Measurements from ENCODE around the gene KANK4.

KANK4 gene

DNA sequence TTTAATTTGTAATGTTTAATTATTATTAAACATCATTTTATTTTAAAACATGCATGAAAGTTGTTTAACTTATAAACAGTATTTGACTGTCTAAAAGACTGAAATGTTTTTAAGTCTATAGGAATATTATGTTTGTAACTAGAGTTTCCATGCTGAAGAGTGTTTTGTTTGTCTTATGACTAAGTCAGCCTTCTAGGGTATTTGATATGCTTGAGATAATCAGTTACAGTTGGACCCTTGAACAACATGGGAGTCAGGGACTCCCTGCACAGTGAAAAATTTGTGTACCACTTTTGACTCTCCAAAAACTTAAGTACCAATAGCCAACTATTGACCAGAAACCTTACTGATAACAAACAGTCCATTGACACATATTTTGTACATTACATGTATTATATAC lies 45.5 kb upstream of the KANK4 start:
- H3K4me1 ChIP-seq (ENCODE audit: insufficient read depth, low read length) = no peaks in the 10 kb centered on the region
- no peak for DNase-seq

DNA sequence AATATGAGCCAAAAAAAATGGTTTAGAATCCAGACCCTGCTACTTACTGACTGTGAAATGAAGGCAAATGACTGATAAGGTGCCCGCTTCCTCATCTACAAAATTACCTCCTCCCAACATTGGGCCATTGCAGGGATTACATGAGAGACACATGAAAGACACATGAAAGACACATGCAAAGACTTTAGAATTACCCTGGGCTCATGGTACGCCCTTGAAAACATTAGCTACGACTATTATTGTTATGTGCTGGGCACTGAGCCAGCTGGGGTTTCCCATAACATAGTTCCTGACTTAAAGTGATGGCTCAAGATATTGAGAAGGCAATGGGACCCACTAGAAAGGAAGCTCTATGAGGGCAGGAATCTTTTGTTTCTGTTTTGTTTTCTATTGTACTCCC lies 43.7 kb upstream of the KANK4 start:
- H3K4me3 ChIP-seq (ENCODE audit: low read depth in 1 of 2, low read length in 2 of 2) = no peak overlapping the region
- no peak for ATAC-seq (ENCODE audit: insufficient read depth, low read depth)
- no peak overlapping the region for H2AFZ ChIP-seq (ENCODE audit: low read depth, low read length)
- no peaks in the 10 kb centered on the region for H3K79me2 ChIP-seq (ENCODE audit: insufficient read depth, low read length)
- H3K36me3 ChIP-seq (ENCODE audit: insufficient read depth, low read length) = no peaks in the 10 kb centered on the region
- no peaks in the 10 kb centered on the region for H3K27me3 ChIP-seq (ENCODE audit: insufficient read depth, low read length, poor library complexity)
- no peak overlapping the region for H3K4me2 ChIP-seq (ENCODE audit: insufficient read depth, low read length)
- H4K20me1 ChIP-seq (ENCODE audit: insufficient read depth, low read length) = no peaks in the 10 kb centered on the region
- DNase-seq = no peak
- no peaks in the 10 kb centered on the region for H3K4me1 ChIP-seq (ENCODE audit: insufficient read depth, low read length)
- no peak overlapping the region for H3K27ac ChIP-seq (ENCODE audit: low read length)
- H3K9ac ChIP-seq (ENCODE audit: low read depth, low read length) = no peak overlapping the region
- TF ChIP-seq, protein P1, sequence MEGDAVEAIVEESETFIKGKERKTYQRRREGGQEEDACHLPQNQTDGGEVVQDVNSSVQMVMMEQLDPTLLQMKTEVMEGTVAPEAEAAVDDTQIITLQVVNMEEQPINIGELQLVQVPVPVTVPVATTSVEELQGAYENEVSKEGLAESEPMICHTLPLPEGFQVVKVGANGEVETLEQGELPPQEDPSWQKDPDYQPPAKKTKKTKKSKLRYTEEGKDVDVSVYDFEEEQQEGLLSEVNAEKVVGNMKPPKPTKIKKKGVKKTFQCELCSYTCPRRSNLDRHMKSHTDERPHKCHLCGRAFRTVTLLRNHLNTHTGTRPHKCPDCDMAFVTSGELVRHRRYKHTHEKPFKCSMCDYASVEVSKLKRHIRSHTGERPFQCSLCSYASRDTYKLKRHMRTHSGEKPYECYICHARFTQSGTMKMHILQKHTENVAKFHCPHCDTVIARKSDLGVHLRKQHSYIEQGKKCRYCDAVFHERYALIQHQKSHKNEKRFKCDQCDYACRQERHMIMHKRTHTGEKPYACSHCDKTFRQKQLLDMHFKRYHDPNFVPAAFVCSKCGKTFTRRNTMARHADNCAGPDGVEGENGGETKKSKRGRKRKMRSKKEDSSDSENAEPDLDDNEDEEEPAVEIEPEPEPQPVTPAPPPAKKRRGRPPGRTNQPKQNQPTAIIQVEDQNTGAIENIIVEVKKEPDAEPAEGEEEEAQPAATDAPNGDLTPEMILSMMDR (IDR thresholded peaks at IDR 0.05; ENCODE audit: borderline replicate concordance, extremely low read depth, low read length, poor library complexity, severe bottlenecking) = no peak
- TF ChIP-seq EZH2 (IDR thresholded peaks at IDR 0.05; ENCODE audit: borderline replicate concordance, low read depth, low read length, severe bottlenecking) = no peak
- H3K9me3 ChIP-seq (ENCODE audit: insufficient read depth, low read length, severe bottlenecking) = no peaks in the 10 kb centered on the region

More for the DNA sequence above, 45.5 kb upstream of the KANK4 start:
- Histone ChIP-seq H3K27ac (ENCODE audit: low read length) (no peak overlapping the region), H2AFZ (ENCODE audit: low read depth, low read length) (no peak overlapping the region), H3K36me3 (ENCODE audit: insufficient read depth, low read length) (no peaks in the 10 kb centered on the region), H3K4me2 (ENCODE audit: insufficient read depth, low read length) (no peak overlapping the region), H3K4me3 (ENCODE audit: low read depth in 1 of 2, low read length in 2 of 2) (no peak overlapping the region), H3K9ac (ENCODE audit: low read depth, low read length) (no peak overlapping the region), H3K79me2 (ENCODE audit: insufficient read depth, low read length) (no peaks in the 10 kb centered on the region), H4K20me1 (ENCODE audit: insufficient read depth, low read length) (no peaks in the 10 kb centered on the region), H3K27me3 (ENCODE audit: insufficient read depth, low read length, poor library complexity) (peaks cover 3% of the 10 kb centered on the region), H3K9me3 (ENCODE audit: insufficient read depth, low read length, severe bottlenecking) (no peaks in the 10 kb centered on the region)
- TF ChIP-seq EZH2 (IDR thresholded peaks at IDR 0.05; ENCODE audit: borderline replicate concordance, low read depth, low read length, severe bottlenecking) = no peak
- TF ChIP-seq, protein P1 (IDR thresholded peaks at IDR 0.05; ENCODE audit: borderline replicate concordance, extremely low read depth, low read length, poor library complexity, severe bottlenecking) = no peak
- ATAC-seq (ENCODE audit: insufficient read depth, low read depth) = no peak

DNA sequence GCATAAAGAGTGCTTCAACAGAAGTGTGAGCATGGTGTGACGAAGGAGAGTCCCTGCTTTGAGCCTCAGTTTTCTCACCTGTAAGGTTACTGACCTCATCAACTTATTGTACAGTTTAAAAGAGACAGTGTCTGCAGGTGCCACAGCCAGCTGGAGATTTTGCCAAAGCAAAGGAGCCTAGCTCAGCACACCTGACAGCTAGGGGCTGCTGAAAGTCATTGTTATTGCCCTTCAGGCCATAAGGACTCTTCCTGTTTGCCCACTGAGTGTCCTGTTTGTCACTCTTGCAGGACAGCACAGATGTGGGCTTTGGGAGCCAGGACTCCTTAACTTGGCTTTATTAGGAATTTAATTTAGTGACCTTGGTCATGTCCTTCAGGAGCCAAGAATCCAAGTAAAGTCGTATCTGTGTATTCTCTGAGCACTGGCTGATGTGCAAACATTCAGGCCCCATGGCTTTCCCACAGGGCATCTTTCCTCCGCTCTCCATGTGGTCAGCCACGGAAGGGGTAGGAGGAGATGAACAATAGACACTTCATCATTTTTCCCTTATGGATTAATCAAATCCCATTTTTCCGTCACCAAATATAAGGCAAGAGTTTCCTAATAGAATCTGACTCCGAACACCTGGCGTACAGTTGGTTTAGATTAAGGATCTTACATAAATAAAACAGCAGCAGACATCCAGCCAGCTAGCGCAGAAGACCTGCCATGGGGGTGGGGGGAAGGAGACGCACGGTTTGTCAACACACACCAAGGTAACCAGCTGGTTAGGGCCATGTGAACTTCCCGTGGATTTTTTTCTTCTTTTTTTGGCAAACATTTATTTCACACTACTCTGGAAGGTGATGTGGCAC lies 43.1 kb upstream of the KANK4 start:
- H3K4me3 ChIP-seq (ENCODE audit: low read depth in 1 of 2, low read length in 2 of 2) = no peak overlapping the region
- TF ChIP-seq, protein P1 (IDR thresholded peaks at IDR 0.05; ENCODE audit: borderline replicate concordance, extremely low read depth, low read length, poor library complexity, severe bottlenecking) = no peak
- TF ChIP-seq EZH2 (IDR thresholded peaks at IDR 0.05; ENCODE audit: borderline replicate concordance, low read depth, low read length, severe bottlenecking) = no peak
- H3K27me3 ChIP-seq (ENCODE audit: insufficient read depth, low read length, poor library complexity) = no peaks in the 10 kb centered on the region
- H3K79me2 ChIP-seq (ENCODE audit: insufficient read depth, low read length) = no peaks in the 10 kb centered on the region
- H3K4me2 ChIP-seq (ENCODE audit: insufficient read depth, low read length) = no peak overlapping the region
- H3K9ac ChIP-seq (ENCODE audit: low read depth, low read length) = no peak overlapping the region
- no peaks in the 10 kb centered on the region for H4K20me1 ChIP-seq (ENCODE audit: insufficient read depth, low read length)
- no peak overlapping the region for H2AFZ ChIP-seq (ENCODE audit: low read depth, low read length)
- no peak overlapping the region for H3K27ac ChIP-seq (ENCODE audit: low read length)
- H3K4me1 ChIP-seq (ENCODE audit: insufficient read depth, low read length) = no peaks in the 10 kb centered on the region
- no peak for DNase-seq
- no peaks in the 10 kb centered on the region for H3K36me3 ChIP-seq (ENCODE audit: insufficient read depth, low read length)
- H3K9me3 ChIP-seq (ENCODE audit: insufficient read depth, low read length, severe bottlenecking) = no peaks in the 10 kb centered on the region
- no peak for ATAC-seq (ENCODE audit: insufficient read depth, low read depth)
